ENCODE results near the gene SGCD. TPM values are rescaled to one million over a fixed set of nuclear protein-coding genes. Genes with fewer than 3 reads are reported as not detected.

SGCD gene
- total RNA-seq, 1 experiment from 2014 or later, result not detected

GRCh38 chr5:156581725-156582124 is 254.8 kb downstream of the SGCD start:
- no peaks in the 10 kb centered on the region for H3K36me3 ChIP-seq (ENCODE audit: control insufficient read depth, insufficient read depth, low read length)
- no peak for TF ChIP-seq POLR2AphosphoS5 (IDR thresholded peaks at IDR 0.05; ENCODE audit: low read depth, low read length)
- TF ChIP-seq SIN3A (IDR thresholded peaks at IDR 0.05; ENCODE audit: borderline replicate concordance, insufficient read depth, low read depth, low read length), result no peak
- TF ChIP-seq TCF7L2 (IDR thresholded peaks at IDR 0.05; ENCODE audit: low read depth, low read length), result no peak
- TF ChIP-seq CTCF (IDR thresholded peaks at IDR 0.05), result no peak
- no peak for TF ChIP-seq REST (IDR thresholded peaks at IDR 0.05; ENCODE audit: insufficient read depth in 1 of 2, low read depth in 2 of 2, low read length in 1 of 2)
- intact Hi-C loops (cut with micrococcal nuclease; ENCODE audit: unreplicated experiment) (no loop called here), in situ Hi-C loops (cut with HindIII; ENCODE audit: low pct_unique_long_range_greater_than_20kb, low sequenced_read_pairs) (no loop called here)
- no peak overlapping the region for H3K4me3 ChIP-seq (ENCODE audit: low read depth in 2 of 2, low read length in 2 of 2)
- ATAC-seq (no peak), DNase-seq (ENCODE audit: low read depth, low spot score) (no peak)
- no peaks in the 10 kb centered on the region for H3K4me1 ChIP-seq (ENCODE audit: control insufficient read depth, insufficient read depth, low read length)
- no peaks in the 10 kb centered on the region for H3K9me3 ChIP-seq (ENCODE audit: control insufficient read depth, insufficient read depth, low read depth, low read length)
- CTCF ChIA-PET, result no interaction called here
- no TSS peak for BruUV-seq (replicated peaks)
- POLR2A ChIA-PET, result no interaction called here
- H3K27ac ChIP-seq (ENCODE audit: low read length), result no peak overlapping the region
- H3K27me3 ChIP-seq (ENCODE audit: control insufficient read depth, insufficient read depth, low read length), result no peaks in the 10 kb centered on the region

GRCh38 chr5:156582193-156582598 is 255.2 kb downstream of the SGCD start:
- intact Hi-C loops (cut with micrococcal nuclease; ENCODE audit: unreplicated experiment), result no loop called here
- no peak for ATAC-seq
- BruUV-seq (replicated peaks), result no TSS peak
- ChIA-PET POLR2A (no interaction called here), CTCF (interaction anchor here (0.6 kb wide), 1 partner anchor 549 kb away, joined by 3 read pairs; no protein-coding TSS in a partner anchor)
- Histone ChIP-seq H3K4me3 (ENCODE audit: low read depth in 2 of 2, low read length in 2 of 2) (no peak overlapping the region), H3K36me3 (ENCODE audit: control insufficient read depth, insufficient read depth, low read length) (no peaks in the 10 kb centered on the region), H3K27ac (ENCODE audit: low read length) (no peak overlapping the region), H3K27me3 (ENCODE audit: control insufficient read depth, insufficient read depth, low read length) (no peaks in the 10 kb centered on the region), H3K9me3 (ENCODE audit: control insufficient read depth, insufficient read depth, low read depth, low read length) (no peaks in the 10 kb centered on the region), H3K4me1 (ENCODE audit: control insufficient read depth, insufficient read depth, low read length) (no peaks in the 10 kb centered on the region)
- no peak for DNase-seq (ENCODE audit: low read depth, low spot score)
- in situ Hi-C loops (cut with HindIII; ENCODE audit: low pct_unique_long_range_greater_than_20kb, low sequenced_read_pairs), result no loop called here
- TF ChIP-seq REST (IDR thresholded peaks at IDR 0.05; ENCODE audit: insufficient read depth in 1 of 2, low read depth in 2 of 2, low read length in 1 of 2) (no peak), SIN3A (IDR thresholded peaks at IDR 0.05; ENCODE audit: borderline replicate concordance, insufficient read depth, low read depth, low read length) (no peak), CTCF (IDR thresholded peaks at IDR 0.05) (no peak), POLR2AphosphoS5 (IDR thresholded peaks at IDR 0.05; ENCODE audit: low read depth, low read length) (no peak), TCF7L2 (IDR thresholded peaks at IDR 0.05; ENCODE audit: low read depth, low read length) (no peak)

Data from Panc1 (cell line).